Neutrophil (primary cell): ENCODE measurements around the gene C16orf82.

Experiments used
- H3K27ac ChIP-seq: fragments of 200-600 bp; sonication (generic); 2 replicates; pipeline ENCODE4 v1.5.1; 2016; ENCODE audit warnings: mild to moderate bottlenecking, moderate library complexity
- H3K27me3 ChIP-seq: fragments of 200-600 bp; sonication (generic); 2 replicates; pipeline ENCODE4 v1.6.0; 2016; ENCODE audit warnings: mild to moderate bottlenecking
- H3K36me3 ChIP-seq: fragments of 200-600 bp; sonication (generic); 2 replicates; pipeline ENCODE4 v1.5.1; 2017
- H3K4me1 ChIP-seq, 2 experiments: fragments of 200-600 bp in 1 of 2; sonication (generic) in 1 of 2; 1 replicate in 1 of 2; 2 replicates in 1 of 2; pipeline versions ENCODE4 v1.5.1 to v1.6.1; 2013 to 2016; ENCODE audit warnings: low read depth in 1 of 2, low read length in 1 of 2, mild to moderate bottlenecking in 1 of 2, moderate library complexity in 1 of 2; ENCODE audit not compliant: control insufficient read depth in 1 of 2, insufficient read depth in 1 of 2
- H3K4me3 ChIP-seq, 2 experiments: fragments of 200-600 bp in 1 of 2; sonication (generic) in 1 of 2; 1 replicate in 1 of 2; 2 replicates in 1 of 2; pipeline ENCODE4 v1.5.1; 2013 to 2016; ENCODE audit warnings: low read depth in 1 of 2, low read length in 1 of 2, mild to moderate bottlenecking in 1 of 2, moderate library complexity in 1 of 2
- H3K9me3 ChIP-seq: fragments of 200-600 bp; sonication (generic); 2 replicates; pipeline ENCODE4 v1.5.1; 2016
- TF ChIP-seq, protein P1 (sequence below): fragments of 200-600 bp; sonication (generic); IDR thresholded peaks from 2 replicates; pipeline ENCODE4 v1.5.1; 2016; ENCODE audit warnings: antibody characterized with exemption

Gene C16orf82

DNA sequence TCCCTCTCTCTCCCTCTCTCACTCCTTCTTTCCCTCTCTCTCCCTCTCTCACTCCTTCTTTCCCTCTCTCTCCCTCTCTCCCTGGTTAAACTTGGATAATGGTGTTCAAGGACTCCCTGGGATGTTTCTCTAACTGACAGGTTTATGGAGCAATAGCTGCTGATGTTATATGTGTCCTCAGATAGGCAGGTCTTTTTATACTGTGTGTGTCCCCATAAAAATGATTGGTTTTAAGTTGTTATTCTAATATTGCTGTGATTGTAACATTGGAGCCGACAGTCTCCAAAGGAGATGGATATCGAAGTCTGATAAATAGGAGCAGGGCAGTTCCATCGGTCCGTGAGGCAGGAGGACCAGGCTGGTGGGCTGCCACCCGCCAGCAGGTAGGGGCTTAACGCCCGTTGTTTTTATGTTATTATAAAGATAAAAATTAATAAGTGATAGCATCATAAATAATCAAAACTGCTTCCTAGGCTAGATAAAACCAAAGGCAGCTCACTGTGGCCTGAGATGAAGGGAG is 38.1 kb upstream of the C16orf82 start:
- TF ChIP-seq, protein P1, sequence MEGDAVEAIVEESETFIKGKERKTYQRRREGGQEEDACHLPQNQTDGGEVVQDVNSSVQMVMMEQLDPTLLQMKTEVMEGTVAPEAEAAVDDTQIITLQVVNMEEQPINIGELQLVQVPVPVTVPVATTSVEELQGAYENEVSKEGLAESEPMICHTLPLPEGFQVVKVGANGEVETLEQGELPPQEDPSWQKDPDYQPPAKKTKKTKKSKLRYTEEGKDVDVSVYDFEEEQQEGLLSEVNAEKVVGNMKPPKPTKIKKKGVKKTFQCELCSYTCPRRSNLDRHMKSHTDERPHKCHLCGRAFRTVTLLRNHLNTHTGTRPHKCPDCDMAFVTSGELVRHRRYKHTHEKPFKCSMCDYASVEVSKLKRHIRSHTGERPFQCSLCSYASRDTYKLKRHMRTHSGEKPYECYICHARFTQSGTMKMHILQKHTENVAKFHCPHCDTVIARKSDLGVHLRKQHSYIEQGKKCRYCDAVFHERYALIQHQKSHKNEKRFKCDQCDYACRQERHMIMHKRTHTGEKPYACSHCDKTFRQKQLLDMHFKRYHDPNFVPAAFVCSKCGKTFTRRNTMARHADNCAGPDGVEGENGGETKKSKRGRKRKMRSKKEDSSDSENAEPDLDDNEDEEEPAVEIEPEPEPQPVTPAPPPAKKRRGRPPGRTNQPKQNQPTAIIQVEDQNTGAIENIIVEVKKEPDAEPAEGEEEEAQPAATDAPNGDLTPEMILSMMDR, result no peak
- H3K9me3 ChIP-seq, result no peaks in the 10 kb centered on the region
- no peak overlapping the region for H3K27ac ChIP-seq
- H3K4me3 ChIP-seq, result no peak overlapping the region
- no peaks in the 10 kb centered on the region for H3K27me3 ChIP-seq
- H3K4me1 ChIP-seq, result no peaks in the 10 kb centered on the region
- no peaks in the 10 kb centered on the region for H3K36me3 ChIP-seq

DNA sequence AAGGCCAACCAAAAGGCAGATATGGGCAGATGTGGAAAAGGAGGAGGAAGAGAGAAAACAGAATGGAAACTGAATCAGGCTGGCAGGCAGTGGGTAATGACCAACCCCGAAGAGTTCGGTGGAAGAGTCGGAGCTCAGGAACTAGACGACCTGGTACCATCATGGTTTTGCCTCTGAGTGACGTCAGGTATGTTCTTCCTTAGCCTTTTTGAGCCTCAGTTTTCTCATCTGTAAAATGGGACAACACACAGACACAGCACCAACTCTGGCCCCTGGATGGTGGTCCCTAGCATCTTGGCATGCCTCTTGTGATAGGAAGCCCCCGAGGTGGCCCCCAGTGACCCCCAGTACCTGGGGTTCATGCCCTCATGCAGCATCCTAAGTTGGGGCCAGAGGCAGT is 37.2 kb upstream of the C16orf82 start:
- Histone ChIP-seq H3K27me3 (no peaks in the 10 kb centered on the region), H3K27ac (no peak overlapping the region), H3K4me1 (no peaks in the 10 kb centered on the region), H3K9me3 (no peaks in the 10 kb centered on the region), H3K4me3 (no peak overlapping the region), H3K36me3 (no peaks in the 10 kb centered on the region)
- TF ChIP-seq, protein P1, result no peak

DNA sequence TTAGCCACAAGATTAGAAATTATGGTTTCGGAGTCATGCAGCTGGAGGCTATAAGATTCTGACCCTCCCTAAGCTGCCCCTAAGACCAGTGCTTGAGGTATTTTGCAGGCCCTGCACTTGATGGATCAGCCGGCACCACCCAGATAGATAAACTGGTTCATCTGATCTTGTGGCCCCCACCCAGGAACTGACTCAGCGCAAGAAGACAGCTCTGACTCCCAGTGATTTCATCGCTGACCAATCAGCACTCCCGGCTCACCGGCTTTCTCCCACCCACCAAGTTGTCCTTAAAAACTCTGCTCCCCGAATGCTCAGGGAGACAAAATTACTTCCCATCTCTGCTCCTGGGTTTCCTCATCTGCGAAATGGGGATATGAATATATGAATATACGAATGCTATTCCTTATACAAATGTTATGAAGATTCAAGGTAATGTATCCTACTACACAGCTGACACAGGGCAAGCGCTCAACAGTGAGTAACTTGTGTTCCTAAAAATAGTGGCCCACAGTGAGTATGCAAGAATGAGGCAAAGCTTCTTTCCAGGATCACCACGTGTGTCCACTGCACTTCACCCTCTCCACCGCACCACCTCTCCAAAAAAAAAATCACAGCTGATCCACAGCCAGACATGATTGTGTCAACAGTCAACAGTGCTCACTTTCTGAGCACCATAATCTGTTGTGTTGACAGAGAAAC is 33.3 kb upstream of the C16orf82 start:
- TF ChIP-seq, protein P1, result no peak

DNA sequence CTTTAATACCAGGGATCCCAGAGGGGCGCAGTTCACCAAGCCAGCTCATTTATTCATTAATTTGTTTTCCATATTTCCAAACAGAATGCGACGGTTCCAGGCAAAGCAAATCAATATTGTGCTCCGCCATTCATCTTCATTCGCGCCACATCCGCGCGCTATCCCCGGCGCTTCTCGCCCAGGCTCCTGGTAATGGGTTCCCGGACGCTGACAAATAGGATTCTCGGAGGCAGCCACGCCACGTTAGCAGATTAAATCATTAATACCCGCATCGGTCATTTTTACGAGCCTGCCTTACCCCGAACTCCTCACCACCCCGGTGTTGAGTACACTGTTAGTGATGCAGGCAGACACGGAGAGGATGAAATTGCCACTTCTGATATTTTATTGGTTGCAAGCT is 26.0 kb upstream of the C16orf82 start:
- Histone ChIP-seq H3K36me3 (no peaks in the 10 kb centered on the region), H3K9me3 (no peaks in the 10 kb centered on the region), H3K4me3 (no peak overlapping the region), H3K4me1 (no peaks in the 10 kb centered on the region), H3K27ac (no peak overlapping the region), H3K27me3 (peaks cover 7% of the 10 kb centered on the region)
- TF ChIP-seq, protein P1, result no peak

More for the DNA sequence above, 33.3 kb upstream of the C16orf82 start:
- Histone ChIP-seq H3K4me1 (no peaks in the 10 kb centered on the region), H3K4me3 (no peak overlapping the region), H3K27ac (no peak overlapping the region), H3K36me3 (no peaks in the 10 kb centered on the region), H3K27me3 (peaks cover 7% of the 10 kb centered on the region), H3K9me3 (no peaks in the 10 kb centered on the region)

DNA sequence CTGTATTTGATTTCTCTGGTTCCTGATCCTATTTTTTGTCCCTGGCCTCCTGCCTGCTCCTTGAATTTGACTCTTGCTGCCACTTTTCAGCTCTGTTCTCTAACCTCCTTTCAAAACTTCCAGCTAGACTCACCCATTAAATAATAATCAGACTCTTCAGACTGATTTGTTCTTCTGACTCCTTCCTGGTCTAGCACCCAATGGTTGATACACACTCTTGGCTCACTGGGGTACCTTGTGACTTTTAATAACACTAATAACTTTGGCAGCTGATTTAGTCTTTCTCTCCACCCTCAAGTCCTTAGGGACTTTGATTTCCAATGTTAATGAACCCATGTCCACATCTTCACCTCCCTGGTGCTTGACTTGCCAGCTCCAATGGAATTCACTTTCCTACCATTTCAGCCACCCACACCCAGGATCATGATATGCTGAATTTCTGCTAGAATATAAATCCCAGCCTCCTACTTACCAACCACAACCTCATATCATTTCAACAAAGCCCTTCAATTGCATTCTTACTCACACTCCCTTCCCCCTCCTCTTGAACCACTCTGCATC is 19.7 kb upstream of the C16orf82 start:
- no peaks in the 10 kb centered on the region for H3K9me3 ChIP-seq
- TF ChIP-seq, protein P1, result no peak
- H3K27ac ChIP-seq, result no peak overlapping the region

More for the DNA sequence above, 19.7 kb upstream of the C16orf82 start:
- no peaks in the 10 kb centered on the region for H3K27me3 ChIP-seq
- no peaks in the 10 kb centered on the region for H3K36me3 ChIP-seq
- H3K4me3 ChIP-seq, result no peak overlapping the region
- no peaks in the 10 kb centered on the region for H3K4me1 ChIP-seq
